ENCODE data around the gene SDF4.

- TF ChIP-seq CTCF (conservative IDR thresholded peaks at IDR 0.05), result no peak
- TF ChIP-seq ZFX (IDR thresholded peaks at IDR 0.05), result no peak
Observed at GRCh38 chr1:1215881-1216605, 15.8 kb downstream of the SDF4 start.
